Neural progenitor cell (in vitro differentiated cells): ENCODE measurements around the gene OR7G3.

Experiments used
- EZH2 ChIP-seq: fragments of 200-600 bp; sonication (generic); IDR thresholded peaks from 2 replicates; pipeline ENCODE4 v1.6.1; 2017; ENCODE audit warnings: antibody characterized with exemption, mild to moderate bottlenecking, moderate library complexity
- EZH2phosphoT487 ChIP-seq: fragments of 200-600 bp; sonication (generic); IDR thresholded peaks from 2 replicates; pipeline ENCODE4 v1.6.1; 2017; ENCODE audit warnings: antibody characterized with exemption
- TF ChIP-seq, protein P1 (sequence below): fragments of 200-600 bp; sonication (generic); IDR thresholded peaks from 2 replicates; pipeline ENCODE4 v1.5.1; 2017; ENCODE audit warnings: antibody characterized with exemption, mild to moderate bottlenecking

GRCh38 chr19:9171393-9171991 is 44.7 kb upstream of the OR7G3 start:
- TF ChIP-seq EZH2 (no peak), EZH2phosphoT487 (no peak)
- TF ChIP-seq, protein P1, sequence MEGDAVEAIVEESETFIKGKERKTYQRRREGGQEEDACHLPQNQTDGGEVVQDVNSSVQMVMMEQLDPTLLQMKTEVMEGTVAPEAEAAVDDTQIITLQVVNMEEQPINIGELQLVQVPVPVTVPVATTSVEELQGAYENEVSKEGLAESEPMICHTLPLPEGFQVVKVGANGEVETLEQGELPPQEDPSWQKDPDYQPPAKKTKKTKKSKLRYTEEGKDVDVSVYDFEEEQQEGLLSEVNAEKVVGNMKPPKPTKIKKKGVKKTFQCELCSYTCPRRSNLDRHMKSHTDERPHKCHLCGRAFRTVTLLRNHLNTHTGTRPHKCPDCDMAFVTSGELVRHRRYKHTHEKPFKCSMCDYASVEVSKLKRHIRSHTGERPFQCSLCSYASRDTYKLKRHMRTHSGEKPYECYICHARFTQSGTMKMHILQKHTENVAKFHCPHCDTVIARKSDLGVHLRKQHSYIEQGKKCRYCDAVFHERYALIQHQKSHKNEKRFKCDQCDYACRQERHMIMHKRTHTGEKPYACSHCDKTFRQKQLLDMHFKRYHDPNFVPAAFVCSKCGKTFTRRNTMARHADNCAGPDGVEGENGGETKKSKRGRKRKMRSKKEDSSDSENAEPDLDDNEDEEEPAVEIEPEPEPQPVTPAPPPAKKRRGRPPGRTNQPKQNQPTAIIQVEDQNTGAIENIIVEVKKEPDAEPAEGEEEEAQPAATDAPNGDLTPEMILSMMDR = no peak
